NT2/D1 (cell line): ENCODE measurements around the gene SHB.

Experiments used
- SUZ12 ChIP-seq: IDR thresholded peaks from 2 replicates; pipeline ENCODE4 v1.6.1; 2011; ENCODE audit not compliant: insufficient read length, insufficient read depth; ENCODE audit errors: extremely low read depth
- YY1 ChIP-seq: IDR thresholded peaks from 2 replicates; pipeline ENCODE4 v1.6.1; 2011; ENCODE audit not compliant: insufficient read length, insufficient read depth
- ZNF274 ChIP-seq: IDR thresholded peaks from 2 replicates; pipeline ENCODE4 v1.6.1; 2011; ENCODE audit warnings: mild to moderate bottlenecking, low read depth, low read length

- TF ChIP-seq SUZ12 (no peak), YY1 (no peak), ZNF274 (no peak)
These were observed 157.8 kb downstream of the SHB start for GRCh38 chr9:37911271-37911681.
